ENCODE measurements around the gene PDK2.

The PDK2 gene

DNA sequence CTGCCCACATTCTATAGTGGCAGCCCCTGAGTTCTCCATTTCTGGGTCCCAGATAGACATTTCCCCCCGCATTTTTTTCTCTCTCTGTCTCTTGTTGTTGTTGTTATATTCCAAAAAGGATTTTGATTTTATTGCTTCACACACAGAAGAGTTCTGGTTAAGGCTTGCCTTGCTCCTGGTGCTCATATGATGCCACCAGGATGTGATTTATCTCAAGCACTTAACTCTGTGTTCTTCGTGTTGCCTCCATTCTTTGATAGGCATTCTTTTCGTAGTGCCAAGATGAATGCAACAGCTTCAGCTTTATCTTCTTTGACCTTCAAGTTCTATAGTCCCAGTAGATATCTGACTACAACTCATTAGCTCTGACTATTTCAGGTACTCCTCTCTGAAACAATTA, 30.1 kb upstream of the PDK2 start:
- Histone ChIP-seq H3F3A (ENCODE audit: insufficient read depth, low read length) (no peaks in the 10 kb centered on the region), H3K4me3 (ENCODE audit: low read length) (no peak overlapping the region), H3K27me3 (replicated peaks; ENCODE audit: insufficient read depth, low read length) (no peaks in the 10 kb centered on the region), H3K36me3 (replicated peaks; ENCODE audit: insufficient read depth, low read length) (no peaks in the 10 kb centered on the region), H3K9me2 (replicated peaks; ENCODE audit: insufficient read depth, low read length) (no peaks in the 10 kb centered on the region), H4K20me1 (ENCODE audit: insufficient read depth, low read length) (no peaks in the 10 kb centered on the region), H2AFZ (ENCODE audit: low read length) (no peak overlapping the region), H3K4me2 (ENCODE audit: low read depth, low read length) (no peak overlapping the region), H3K27ac (ENCODE audit: low read length) (no peak overlapping the region), H3K9me3 (replicated peaks; ENCODE audit: insufficient read depth, low read length) (no peaks in the 10 kb centered on the region), H3K4me1 (ENCODE audit: low read length) (no peaks in the 10 kb centered on the region), H3K79me2 (ENCODE audit: low read length) (peaks cover 12% of the 10 kb centered on the region), H3K9ac (ENCODE audit: low read length) (no peak overlapping the region)
- TF ChIP-seq EZH2 (optimal IDR thresholded peaks at IDR 0.05; ENCODE audit: low read depth, low read length) (no peak), EZH2phosphoT487 (IDR thresholded peaks at IDR 0.05; ENCODE audit: low read length) (no peak)
- TF ChIP-seq, protein P1, sequence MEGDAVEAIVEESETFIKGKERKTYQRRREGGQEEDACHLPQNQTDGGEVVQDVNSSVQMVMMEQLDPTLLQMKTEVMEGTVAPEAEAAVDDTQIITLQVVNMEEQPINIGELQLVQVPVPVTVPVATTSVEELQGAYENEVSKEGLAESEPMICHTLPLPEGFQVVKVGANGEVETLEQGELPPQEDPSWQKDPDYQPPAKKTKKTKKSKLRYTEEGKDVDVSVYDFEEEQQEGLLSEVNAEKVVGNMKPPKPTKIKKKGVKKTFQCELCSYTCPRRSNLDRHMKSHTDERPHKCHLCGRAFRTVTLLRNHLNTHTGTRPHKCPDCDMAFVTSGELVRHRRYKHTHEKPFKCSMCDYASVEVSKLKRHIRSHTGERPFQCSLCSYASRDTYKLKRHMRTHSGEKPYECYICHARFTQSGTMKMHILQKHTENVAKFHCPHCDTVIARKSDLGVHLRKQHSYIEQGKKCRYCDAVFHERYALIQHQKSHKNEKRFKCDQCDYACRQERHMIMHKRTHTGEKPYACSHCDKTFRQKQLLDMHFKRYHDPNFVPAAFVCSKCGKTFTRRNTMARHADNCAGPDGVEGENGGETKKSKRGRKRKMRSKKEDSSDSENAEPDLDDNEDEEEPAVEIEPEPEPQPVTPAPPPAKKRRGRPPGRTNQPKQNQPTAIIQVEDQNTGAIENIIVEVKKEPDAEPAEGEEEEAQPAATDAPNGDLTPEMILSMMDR (IDR thresholded peaks at IDR 0.05; ENCODE audit: low read length), result no peak
- DNase-seq, result no peak

DNA sequence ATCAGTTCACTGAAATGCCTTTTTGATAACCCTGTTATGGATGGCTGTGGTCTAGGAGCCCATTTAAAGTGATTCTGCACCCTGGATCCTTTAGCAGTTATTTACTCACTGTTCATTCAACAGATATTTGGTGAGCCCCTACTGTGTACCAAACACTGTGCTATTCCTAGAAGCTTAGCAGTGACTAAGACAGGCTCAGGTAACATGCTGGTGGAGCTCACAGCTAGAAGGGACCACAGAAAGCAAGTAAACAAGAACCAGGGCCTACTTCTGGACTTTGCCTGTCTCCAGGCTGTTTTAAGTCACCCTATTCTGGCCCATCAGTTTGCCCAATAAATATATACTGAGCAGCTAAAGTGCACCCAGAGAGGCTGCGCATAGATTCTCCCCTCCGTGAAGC, 28.2 kb upstream of the PDK2 start:
- no peak overlapping the region for H3K27ac ChIP-seq (ENCODE audit: low read length)
- peaks cover 7% of the 10 kb centered on the region for H3K4me1 ChIP-seq (ENCODE audit: low read length)
- H3K4me2 ChIP-seq (ENCODE audit: low read depth, low read length), result no peak overlapping the region
- no peak overlapping the region for H3K9ac ChIP-seq (ENCODE audit: low read length)
- no peaks in the 10 kb centered on the region for H4K20me1 ChIP-seq (ENCODE audit: insufficient read depth, low read length)
- H3F3A ChIP-seq (ENCODE audit: insufficient read depth, low read length), result no peaks in the 10 kb centered on the region
- no peak overlapping the region for H2AFZ ChIP-seq (ENCODE audit: low read length)
- no peak overlapping the region for H3K4me3 ChIP-seq (ENCODE audit: low read length)
- no peaks in the 10 kb centered on the region for H3K79me2 ChIP-seq (ENCODE audit: low read length)
- no peaks in the 10 kb centered on the region for H3K27me3 ChIP-seq (replicated peaks; ENCODE audit: insufficient read depth, low read length)
- TF ChIP-seq EZH2 (optimal IDR thresholded peaks at IDR 0.05; ENCODE audit: low read depth, low read length), result no peak
- TF ChIP-seq EZH2phosphoT487 (IDR thresholded peaks at IDR 0.05; ENCODE audit: low read length), result no peak
- TF ChIP-seq, protein P1 (IDR thresholded peaks at IDR 0.05; ENCODE audit: low read length), result no peak
- no peaks in the 10 kb centered on the region for H3K36me3 ChIP-seq (replicated peaks; ENCODE audit: insufficient read depth, low read length)
- H3K9me3 ChIP-seq (replicated peaks; ENCODE audit: insufficient read depth, low read length), result no peaks in the 10 kb centered on the region
- no peaks in the 10 kb centered on the region for H3K9me2 ChIP-seq (replicated peaks; ENCODE audit: insufficient read depth, low read length)
- DNase-seq, result no peak

DNA sequence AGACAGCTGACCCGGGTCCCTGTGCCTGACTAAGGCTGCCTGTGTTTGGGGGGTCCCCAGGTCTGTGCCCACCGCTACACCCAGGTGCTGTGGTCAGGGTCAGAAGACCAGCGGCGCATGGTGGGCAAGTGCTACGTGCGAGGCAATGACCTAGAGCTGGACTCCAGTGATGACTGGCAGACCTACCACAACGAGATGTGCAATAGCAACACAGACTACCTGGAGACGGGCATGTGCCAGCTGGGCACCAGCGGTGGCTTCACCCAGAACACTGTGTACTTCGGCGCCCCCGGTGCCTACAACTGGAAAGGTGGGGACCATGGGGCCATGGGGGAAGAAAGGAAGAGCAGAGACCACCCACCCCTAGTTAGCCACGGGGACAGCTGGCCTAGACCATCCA, 27.2 kb upstream of the PDK2 start:
- Histone ChIP-seq H3K9ac (ENCODE audit: low read length) (no peak overlapping the region), H3K27me3 (replicated peaks; ENCODE audit: insufficient read depth, low read length) (no peaks in the 10 kb centered on the region), H3K4me3 (ENCODE audit: low read length) (no peak overlapping the region), H3K27ac (ENCODE audit: low read length) (no peak overlapping the region), H3K4me1 (ENCODE audit: low read length) (peaks cover 16% of the 10 kb centered on the region), H3F3A (ENCODE audit: insufficient read depth, low read length) (no peaks in the 10 kb centered on the region), H3K9me3 (replicated peaks; ENCODE audit: insufficient read depth, low read length) (no peaks in the 10 kb centered on the region), H3K79me2 (ENCODE audit: low read length) (no peaks in the 10 kb centered on the region), H2AFZ (ENCODE audit: low read length) (no peak overlapping the region), H3K36me3 (replicated peaks; ENCODE audit: insufficient read depth, low read length) (no peaks in the 10 kb centered on the region), H4K20me1 (ENCODE audit: insufficient read depth, low read length) (no peaks in the 10 kb centered on the region), H3K4me2 (ENCODE audit: low read depth, low read length) (no peak overlapping the region), H3K9me2 (replicated peaks; ENCODE audit: insufficient read depth, low read length) (no peaks in the 10 kb centered on the region)
- TF ChIP-seq EZH2phosphoT487 (IDR thresholded peaks at IDR 0.05; ENCODE audit: low read length), result no peak
- no peak for TF ChIP-seq EZH2 (optimal IDR thresholded peaks at IDR 0.05; ENCODE audit: low read depth, low read length)
- TF ChIP-seq, protein P1 (IDR thresholded peaks at IDR 0.05; ENCODE audit: low read length), result no peak
- no peak for DNase-seq
